HG03565 (cell line): ENCODE results near the gene PHF23.
A peak's percentile ranks its signal among the peaks of the same experiment; 100 is the strongest.

Experiments used
- ATAC-seq: cut with Tn5 transposase; IDR thresholded peaks from one replicate; pipeline ENCODE4 v1.9.1; 2021; ENCODE audit warnings: mild to moderate bottlenecking, moderate library complexity; ENCODE audit not compliant: unreplicated experiment

Gene PHF23

DNA sequence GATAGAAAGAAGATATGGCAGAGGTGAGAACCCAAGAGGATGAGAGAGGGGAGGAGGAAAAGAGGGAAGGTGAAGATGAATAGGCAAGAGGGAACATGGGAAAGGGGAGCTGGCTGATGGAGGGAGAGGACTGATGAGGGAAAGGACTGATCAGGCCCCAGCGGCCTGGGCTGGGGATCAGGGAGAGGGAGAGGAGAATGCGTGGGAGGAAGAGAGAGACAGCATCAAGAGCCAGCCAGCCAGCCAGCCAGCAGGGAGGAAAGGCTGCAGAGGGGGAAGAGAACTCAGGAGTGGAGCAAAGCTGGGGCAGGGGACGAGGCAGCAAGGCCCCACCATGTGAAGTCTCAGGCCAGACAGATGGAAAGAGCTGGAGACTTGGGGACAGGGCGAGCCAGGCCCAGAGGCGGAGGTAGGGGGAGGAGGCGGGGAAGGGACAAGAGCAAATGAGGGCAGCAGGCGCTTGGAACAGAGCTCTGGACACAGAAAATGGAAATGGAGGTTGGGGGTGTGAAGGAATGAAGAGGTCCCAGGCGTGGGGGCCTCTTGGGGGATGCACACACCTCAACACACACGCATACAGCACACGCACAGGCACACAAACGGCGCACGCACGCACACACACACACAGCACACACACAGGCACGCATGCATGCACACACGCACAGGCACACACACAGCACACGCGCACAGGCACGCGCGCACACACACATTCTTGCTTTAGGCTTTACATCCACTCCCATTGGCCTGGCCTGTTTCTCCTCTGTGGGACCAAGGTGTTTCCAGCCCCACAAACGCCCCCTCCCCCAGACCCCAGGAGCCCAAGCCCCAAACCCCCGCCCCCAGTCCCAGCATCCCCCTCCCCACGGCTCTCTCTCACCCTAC is 31.9 kb downstream of the PHF23 start:
- ATAC-seq, result no peak

- ATAC-seq, result no peak
Observed at GRCh38 chr17:7205561-7205960, 33.7 kb downstream of the PHF23 start.

DNA sequence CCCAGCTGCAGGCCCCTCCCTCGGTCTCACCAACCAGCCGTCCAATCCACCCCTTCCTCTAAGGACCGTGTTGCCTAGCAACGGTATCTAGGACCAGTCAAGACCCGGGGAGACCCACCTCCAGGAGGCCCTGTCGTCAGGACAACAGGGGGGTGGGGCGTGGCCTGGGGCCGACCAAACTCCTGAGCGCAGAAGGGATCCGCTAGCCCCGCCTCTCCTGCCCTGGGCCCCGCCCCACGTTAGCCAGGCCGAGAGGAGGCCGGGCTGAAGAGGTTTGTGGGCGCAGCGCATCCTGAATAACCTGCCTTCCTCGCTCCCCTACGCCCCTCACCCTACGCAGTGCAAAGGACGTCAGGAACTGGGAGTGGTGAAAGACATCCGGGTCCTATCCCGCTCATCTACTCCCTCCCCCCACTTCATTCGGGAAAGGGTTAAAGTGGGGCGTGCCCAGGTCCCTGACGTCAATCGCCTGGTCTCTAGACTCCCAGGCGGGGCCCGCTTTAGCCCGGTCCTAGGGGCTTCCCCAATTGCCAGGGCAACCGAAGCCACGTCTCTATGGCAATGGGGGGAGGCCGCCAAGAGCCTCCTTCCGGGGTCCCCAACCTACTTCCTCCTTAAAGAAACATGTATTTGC is 34.3 kb downstream of the PHF23 start:
- ATAC-seq, result peak; percentile 68

GRCh38 chr17:7204336-7204735 is 34.9 kb downstream of the PHF23 start:
- no peak for ATAC-seq

DNA sequence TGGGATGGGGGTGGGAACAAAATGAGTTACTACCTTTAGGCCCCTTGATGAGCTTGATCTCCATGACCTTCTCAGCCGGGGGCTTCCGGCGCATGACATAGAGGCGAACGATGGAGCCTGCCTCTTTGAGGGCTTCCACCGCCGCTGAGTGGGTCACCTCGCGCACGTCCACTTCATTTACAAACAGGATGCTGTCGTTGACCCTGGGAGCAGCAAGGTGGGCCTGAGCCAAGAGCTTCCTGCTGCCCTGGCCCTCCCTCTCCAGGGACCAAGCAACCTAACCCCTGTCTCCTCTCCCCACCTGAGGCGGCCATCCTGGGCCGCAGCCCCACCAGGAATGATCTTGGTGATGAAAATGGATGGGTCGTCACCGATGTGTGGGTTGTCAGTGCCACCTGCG is 35.9 kb downstream of the PHF23 start:
- no peak for ATAC-seq

GRCh38 chr17:7196651-7197401 is 42.4 kb downstream of the PHF23 start:
- no peak for ATAC-seq

DNA sequence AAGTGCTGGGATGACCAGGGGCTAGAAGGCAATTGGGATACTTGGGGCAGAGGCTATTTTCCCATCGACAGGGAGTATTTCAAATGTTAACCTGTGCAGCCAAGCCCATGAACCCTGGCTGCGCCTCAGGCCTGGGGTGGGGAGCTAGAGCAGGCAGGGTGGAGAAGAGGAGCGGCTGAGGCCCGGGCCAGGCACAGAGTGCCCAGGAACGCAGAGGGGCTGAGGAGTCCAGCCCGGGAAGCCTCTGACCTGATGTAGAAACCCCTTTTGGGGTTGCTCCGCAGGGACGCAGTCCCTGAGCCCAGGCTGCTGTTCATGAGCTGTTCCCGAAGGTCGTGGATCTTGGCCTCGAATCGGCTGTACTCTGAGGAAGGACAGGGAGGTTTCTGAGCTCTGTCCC is 43.3 kb downstream of the PHF23 start:
- no peak for ATAC-seq

GRCh38 chr17:7192271-7192937 is 46.9 kb downstream of the PHF23 start:
- no peak for ATAC-seq

DNA sequence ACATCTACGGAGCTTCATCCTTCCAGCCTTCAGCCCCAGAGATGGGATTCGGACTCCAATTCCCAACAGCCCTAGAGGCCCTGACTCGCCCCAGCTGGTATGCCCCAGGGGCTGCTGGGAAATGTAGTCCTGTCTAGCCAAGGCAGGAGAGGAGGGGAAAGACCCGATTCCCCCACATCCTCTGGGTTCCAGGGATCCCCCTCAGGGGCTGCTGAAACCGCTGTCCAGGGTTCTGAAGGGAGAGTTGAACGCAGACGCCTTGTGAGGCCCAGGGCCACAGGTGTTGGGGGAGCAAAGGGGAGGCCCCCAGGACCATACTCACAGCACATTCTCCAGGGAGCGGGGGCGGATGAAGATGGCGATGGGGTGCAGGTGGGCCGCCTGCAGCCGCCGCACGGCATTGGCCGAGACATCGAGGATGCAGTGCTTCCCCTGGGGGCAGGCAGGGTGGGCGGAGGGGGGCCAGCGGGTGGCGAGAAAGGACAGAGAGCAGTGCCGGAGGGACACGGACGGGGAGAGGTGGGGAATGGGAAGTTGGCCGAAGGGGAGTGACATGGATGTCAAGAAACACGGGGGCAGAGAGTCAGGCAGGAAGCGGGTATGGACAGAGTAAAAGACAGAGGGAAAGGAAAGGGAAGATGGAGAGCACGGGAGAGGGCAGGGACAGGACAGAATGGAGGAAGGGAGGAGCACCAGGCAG is 47.5 kb downstream of the PHF23 start:
- ATAC-seq, result no peak

GRCh38 chr17:7191069-7191468 is 48.2 kb downstream of the PHF23 start:
- ATAC-seq, result no peak

DNA sequence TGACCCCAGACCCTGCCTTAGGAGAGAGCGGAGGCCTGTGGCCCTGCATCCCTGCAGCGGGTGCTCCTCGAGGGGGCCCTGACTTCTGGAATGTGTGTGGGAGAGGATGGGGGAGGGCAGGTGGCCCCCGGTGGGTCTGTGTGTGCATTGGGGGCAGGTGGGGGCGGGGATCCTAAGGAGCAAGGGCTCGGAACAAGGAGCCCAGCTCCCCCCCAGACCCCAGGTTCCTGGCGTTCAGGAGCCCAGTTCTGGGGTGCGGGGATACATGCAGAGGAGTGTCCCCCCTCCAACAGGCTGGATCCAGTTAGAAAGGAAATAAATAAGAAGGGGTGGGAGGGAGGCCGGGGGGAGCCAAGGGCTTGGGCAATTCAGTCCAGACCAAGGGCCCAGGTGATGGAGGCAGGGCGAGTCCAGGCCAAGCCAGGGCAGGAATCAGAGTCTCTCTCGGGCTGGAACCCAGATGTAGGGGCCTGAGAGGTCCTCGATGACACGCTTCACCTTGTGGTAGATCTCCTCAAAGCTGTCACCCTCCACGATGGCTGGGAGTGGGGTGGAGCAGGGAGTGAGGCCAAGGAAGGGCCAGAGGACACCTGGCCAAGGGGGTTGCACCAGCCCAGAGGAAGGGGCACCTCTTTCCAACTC is 48.9 kb downstream of the PHF23 start:
- ATAC-seq, result no peak

- no peak for ATAC-seq
Observed at GRCh38 chr17:7186241-7186640, 53.0 kb downstream of the PHF23 start.
